PC-3 (cell line): ENCODE measurements around the gene CHD2.

Source experiments
- EZH2 ChIP-seq: fragments of 300-600 bp; sonication (generic); IDR thresholded peaks from one replicate; pipeline ENCODE4 v1.6.1; 2017; ENCODE audit warnings: antibody characterized with exemption, mild to moderate bottlenecking, low read length; ENCODE audit not compliant: unreplicated experiment
- TF ChIP-seq, protein P1 (sequence below): fragments of 300-600 bp; sonication (generic); conservative IDR thresholded peaks from 2 replicates; pipeline ENCODE4 v1.5.1; 2017; ENCODE audit warnings: antibody characterized with exemption, low read depth, mild to moderate bottlenecking, low read length

DNA sequence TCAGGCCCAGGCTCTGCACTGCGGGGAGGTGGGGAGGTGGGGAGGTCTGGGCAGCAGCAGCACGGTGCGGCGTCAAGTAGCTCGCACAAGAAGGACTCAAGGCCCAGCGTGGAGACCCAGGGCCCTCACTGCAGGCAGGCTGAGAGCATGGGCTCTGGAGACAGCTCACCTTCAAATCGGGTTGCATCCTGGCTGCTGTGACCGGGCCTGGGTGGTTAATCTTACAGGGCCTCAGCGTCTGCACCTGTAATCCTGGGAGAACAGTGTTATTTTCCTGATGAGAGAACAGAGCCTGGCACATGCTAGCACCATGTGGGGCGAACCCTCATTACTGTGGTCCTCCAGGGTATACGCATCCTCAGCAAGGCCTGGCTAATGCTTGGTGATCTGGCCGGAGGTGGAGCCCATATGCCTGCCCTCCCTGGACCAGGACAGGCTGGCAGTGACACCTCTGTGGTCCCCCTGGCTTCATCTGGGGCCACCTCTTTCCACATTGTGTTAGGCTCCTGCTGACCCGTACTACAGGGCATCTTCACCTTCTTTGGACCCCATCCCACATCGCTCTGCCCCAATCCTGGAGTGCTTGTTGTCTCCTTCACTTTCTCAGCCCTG lies 133.4 kb downstream of the CHD2 start:
- TF ChIP-seq, protein P1, sequence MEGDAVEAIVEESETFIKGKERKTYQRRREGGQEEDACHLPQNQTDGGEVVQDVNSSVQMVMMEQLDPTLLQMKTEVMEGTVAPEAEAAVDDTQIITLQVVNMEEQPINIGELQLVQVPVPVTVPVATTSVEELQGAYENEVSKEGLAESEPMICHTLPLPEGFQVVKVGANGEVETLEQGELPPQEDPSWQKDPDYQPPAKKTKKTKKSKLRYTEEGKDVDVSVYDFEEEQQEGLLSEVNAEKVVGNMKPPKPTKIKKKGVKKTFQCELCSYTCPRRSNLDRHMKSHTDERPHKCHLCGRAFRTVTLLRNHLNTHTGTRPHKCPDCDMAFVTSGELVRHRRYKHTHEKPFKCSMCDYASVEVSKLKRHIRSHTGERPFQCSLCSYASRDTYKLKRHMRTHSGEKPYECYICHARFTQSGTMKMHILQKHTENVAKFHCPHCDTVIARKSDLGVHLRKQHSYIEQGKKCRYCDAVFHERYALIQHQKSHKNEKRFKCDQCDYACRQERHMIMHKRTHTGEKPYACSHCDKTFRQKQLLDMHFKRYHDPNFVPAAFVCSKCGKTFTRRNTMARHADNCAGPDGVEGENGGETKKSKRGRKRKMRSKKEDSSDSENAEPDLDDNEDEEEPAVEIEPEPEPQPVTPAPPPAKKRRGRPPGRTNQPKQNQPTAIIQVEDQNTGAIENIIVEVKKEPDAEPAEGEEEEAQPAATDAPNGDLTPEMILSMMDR, result no peak
- TF ChIP-seq EZH2, result no peak
